Measurements from ENCODE around the gene FAM237B. TPM values are rescaled to one million over a fixed set of nuclear protein-coding genes. Genes with fewer than 3 reads are reported as not detected.
"Not testable (repeated sequence)": the region's sequence is repeated elsewhere in the genome, so short reads cannot be mapped to it uniquely, and the experiment has no call there.

Gene FAM237B
- total RNA-seq: not detected

- TF ChIP-seq, protein P1, sequence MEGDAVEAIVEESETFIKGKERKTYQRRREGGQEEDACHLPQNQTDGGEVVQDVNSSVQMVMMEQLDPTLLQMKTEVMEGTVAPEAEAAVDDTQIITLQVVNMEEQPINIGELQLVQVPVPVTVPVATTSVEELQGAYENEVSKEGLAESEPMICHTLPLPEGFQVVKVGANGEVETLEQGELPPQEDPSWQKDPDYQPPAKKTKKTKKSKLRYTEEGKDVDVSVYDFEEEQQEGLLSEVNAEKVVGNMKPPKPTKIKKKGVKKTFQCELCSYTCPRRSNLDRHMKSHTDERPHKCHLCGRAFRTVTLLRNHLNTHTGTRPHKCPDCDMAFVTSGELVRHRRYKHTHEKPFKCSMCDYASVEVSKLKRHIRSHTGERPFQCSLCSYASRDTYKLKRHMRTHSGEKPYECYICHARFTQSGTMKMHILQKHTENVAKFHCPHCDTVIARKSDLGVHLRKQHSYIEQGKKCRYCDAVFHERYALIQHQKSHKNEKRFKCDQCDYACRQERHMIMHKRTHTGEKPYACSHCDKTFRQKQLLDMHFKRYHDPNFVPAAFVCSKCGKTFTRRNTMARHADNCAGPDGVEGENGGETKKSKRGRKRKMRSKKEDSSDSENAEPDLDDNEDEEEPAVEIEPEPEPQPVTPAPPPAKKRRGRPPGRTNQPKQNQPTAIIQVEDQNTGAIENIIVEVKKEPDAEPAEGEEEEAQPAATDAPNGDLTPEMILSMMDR (IDR thresholded peaks at IDR 0.05 in 4 of 5, conservative IDR thresholded peaks at IDR 0.05 in 1 of 5): no peak
- no peak for TF ChIP-seq POLR2A (IDR thresholded peaks at IDR 0.05)
- Histone ChIP-seq H3K9me3 (no peaks in the 10 kb centered on the region), H3K4me3 (peak within 1 kb of the TSS in 3 of 4 donors; percentile 10 to 20 (median 18)), H3K4me1 (no peaks in the 10 kb centered on the region), H3K36me3 (no peaks in the 10 kb centered on the region), H3K27ac (no peak within 1 kb of the TSS), H3K27me3 (peaks cover 28 to 35% (median 29%) of the 10 kb centered on the region in 3 donors)
- no peak for ATAC-seq
- DNase-seq: no peak
- intact Hi-C loops (cut with DNase I; ENCODE audit: low total_unique reads) (no loop called here), in situ Hi-C loops (cut with MboI; ENCODE audit: low sequenced_read_pairs in 4 of 4) (no loop called here)
These were observed at the start of gene FAM237B for GRCh38 chr7:90320801-90321494. TSS of gene FAM237B (minus strand) at chr7:90321304. CDS start at chr7:90319748, 1,556 bp downstream.

- in situ Hi-C loops (cut with MboI; ENCODE audit: low sequenced_read_pairs in 4 of 4): no loop called here
These were observed 30.9 kb upstream of the FAM237B start for GRCh38 chr7:90351987-90352386.

DNA sequence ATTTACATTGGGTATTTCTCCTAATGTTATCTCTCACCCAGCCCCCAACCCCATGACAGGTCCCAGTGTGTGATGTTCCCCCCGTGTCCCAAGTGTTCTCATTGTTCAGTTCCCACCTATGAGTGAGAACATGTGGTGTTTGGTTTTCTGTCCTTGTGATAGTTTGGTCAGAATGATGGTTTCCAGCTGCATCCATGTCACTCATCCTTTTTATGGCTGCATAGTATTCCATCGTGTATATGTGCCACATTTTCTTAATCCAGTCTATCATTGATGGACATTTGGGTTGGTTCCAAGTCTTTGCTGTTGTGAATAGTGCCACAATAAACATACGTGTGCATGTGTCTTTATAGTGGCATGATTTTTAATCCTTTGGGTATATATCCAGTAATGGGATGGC lies 28.9 kb upstream of the FAM237B start:
- ATAC-seq; in situ Hi-C loops (cut with MboI; ENCODE audit: low sequenced_read_pairs in 4 of 4); H3K36me3 ChIP-seq; H3K27me3 ChIP-seq; H3K9me3 ChIP-seq; intact Hi-C loops (cut with DNase I; ENCODE audit: low total_unique reads); H3K27ac ChIP-seq; DNase-seq; H3K4me3 ChIP-seq: not testable (repeated sequence)
- peaks cover 16 to 17% of the 10 kb centered on the region in 2 donors for H3K4me1 ChIP-seq

More at GRCh38 chr7:90351987-90352386, 30.9 kb upstream of the FAM237B start:
- DNase-seq (no peak), ATAC-seq (no peak)
- peaks cover 10% of the 10 kb centered on the region in 2 donors for H3K4me1 ChIP-seq
- H3K27ac ChIP-seq: no peak overlapping the region
- no peaks in the 10 kb centered on the region for H3K9me3 ChIP-seq
- TF ChIP-seq, protein P1 (IDR thresholded peaks at IDR 0.05 in 4 of 5, conservative IDR thresholded peaks at IDR 0.05 in 1 of 5): no peak
- no peak for TF ChIP-seq POLR2A (IDR thresholded peaks at IDR 0.05)
- no peaks in the 10 kb centered on the region for H3K27me3 ChIP-seq
- intact Hi-C loops (cut with DNase I; ENCODE audit: low total_unique reads): no loop called here
- H3K4me3 ChIP-seq: no peak overlapping the region
- peaks cover 0 to 18% of the 10 kb centered on the region in 2 donors for H3K36me3 ChIP-seq

DNA sequence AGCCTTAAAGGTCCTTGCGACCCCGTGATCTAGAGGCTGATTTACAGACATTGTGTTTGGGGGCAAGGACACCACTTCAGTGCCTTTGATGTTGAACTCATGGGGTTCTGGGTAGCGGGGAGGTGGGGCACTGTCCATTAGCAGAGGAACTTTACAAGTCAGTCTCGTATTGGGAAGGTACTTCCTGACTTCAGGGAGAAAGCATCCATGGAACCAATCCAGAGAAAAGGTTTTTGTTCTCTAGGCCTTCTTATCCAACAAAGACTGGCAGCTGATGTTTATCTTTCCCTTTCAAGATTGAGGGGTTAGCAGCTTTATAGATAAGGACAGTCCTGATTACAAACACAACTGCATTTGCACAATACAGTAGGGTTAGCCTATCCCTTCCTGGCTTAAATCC lies 28.2 kb upstream of the FAM237B start:
- Histone ChIP-seq H3K4me3 (no peak overlapping the region), H3K27ac (no peak overlapping the region), H3K9me3 (no peaks in the 10 kb centered on the region), H3K27me3 (no peaks in the 10 kb centered on the region), H3K36me3 (peaks cover 0 to 5% of the 10 kb centered on the region in 2 donors), H3K4me1 (peaks cover 16 to 17% of the 10 kb centered on the region in 2 donors)
- intact Hi-C loops (cut with DNase I; ENCODE audit: low total_unique reads): loop anchor here (5.0 kb wide), 2 partner anchors 102 to 913 kb away; partner anchors contain the start of genes CFAP69 and FZD1
- in situ Hi-C loops (cut with MboI; ENCODE audit: low sequenced_read_pairs in 4 of 4): loop anchor here in 3 of 4 donors (10.0 kb wide), 2 partner anchors 45 to 55 kb away; partner anchors contain the start of gene CLDN12 (in 2 of the 3)
- TF ChIP-seq, protein P1 (IDR thresholded peaks at IDR 0.05 in 4 of 5, conservative IDR thresholded peaks at IDR 0.05 in 1 of 5): no peak
- no peak for TF ChIP-seq POLR2A (IDR thresholded peaks at IDR 0.05)
- ATAC-seq (no peak), DNase-seq (no peak)

DNA sequence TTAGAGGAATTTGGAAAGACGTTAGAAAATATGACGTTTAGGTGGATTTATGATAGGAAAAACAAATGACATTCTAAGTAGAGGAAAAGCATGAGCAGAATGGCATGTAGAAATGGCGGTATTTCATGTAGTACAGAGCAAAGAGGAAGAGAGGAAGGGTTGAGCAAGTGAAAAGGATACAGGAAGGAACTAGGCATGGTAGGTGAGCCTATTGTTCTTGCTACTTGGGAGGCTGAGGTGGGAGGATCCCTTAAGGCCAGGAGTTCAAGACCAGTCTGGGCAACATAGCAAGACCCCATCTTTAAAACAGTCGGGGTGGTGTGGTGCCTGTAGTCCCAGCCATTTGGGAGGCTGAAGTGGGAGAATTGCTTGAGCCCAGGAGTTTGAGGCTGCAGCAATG lies 26.7 kb upstream of the FAM237B start:
- in situ Hi-C loops (cut with MboI; ENCODE audit: low sequenced_read_pairs in 4 of 4): loop anchor here in 3 of 4 donors (10.0 kb wide), 2 partner anchors 47 to 57 kb away; partner anchors contain the start of gene CLDN12 (in 2 of the 3)
- DNase-seq (no peak), ATAC-seq (no peak)
- Histone ChIP-seq H3K9me3 (no peaks in the 10 kb centered on the region), H3K27ac (no peak overlapping the region), H3K27me3 (no peaks in the 10 kb centered on the region), H3K4me3 (peak overlapping the region in 3 of 4 donors; percentile 63 to 87 (median 85)), H3K36me3 (no peaks in the 10 kb centered on the region), H3K4me1 (peaks cover 16 to 17% of the 10 kb centered on the region in 2 donors)
- TF ChIP-seq POLR2A (IDR thresholded peaks at IDR 0.05): no peak
- TF ChIP-seq, protein P1 (IDR thresholded peaks at IDR 0.05 in 4 of 5, conservative IDR thresholded peaks at IDR 0.05 in 1 of 5): no peak
- intact Hi-C loops (cut with DNase I; ENCODE audit: low total_unique reads): loop anchor here (5.0 kb wide), 2 partner anchors 100 to 915 kb away; partner anchors contain the start of genes CFAP69 and FZD1

Measured in gastrocnemius medialis (tissue), 4 donors.